ENCODE measurements around the gene STXBP3. TPM values are rescaled to one million over a fixed set of nuclear protein-coding genes. Genes with fewer than 3 reads are reported as not detected.

The STXBP3 gene, protein sequence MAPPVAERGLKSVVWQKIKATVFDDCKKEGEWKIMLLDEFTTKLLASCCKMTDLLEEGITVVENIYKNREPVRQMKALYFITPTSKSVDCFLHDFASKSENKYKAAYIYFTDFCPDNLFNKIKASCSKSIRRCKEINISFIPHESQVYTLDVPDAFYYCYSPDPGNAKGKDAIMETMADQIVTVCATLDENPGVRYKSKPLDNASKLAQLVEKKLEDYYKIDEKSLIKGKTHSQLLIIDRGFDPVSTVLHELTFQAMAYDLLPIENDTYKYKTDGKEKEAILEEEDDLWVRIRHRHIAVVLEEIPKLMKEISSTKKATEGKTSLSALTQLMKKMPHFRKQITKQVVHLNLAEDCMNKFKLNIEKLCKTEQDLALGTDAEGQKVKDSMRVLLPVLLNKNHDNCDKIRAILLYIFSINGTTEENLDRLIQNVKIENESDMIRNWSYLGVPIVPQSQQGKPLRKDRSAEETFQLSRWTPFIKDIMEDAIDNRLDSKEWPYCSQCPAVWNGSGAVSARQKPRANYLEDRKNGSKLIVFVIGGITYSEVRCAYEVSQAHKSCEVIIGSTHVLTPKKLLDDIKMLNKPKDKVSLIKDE
- 12.6 and 16.8 TPM in 2 replicates for polyA plus RNA-seq (2012; rRNA removed)
- polyA plus RNA-seq (2012; cell fraction: cytosol; rRNA removed): 21.6 and 29.9 TPM in 2 replicates
- polyA plus RNA-seq (2012; cell fraction: nucleus; rRNA removed): 5.3 and 14.9 TPM in 2 replicates

GRCh38 chr1:108746382-108747170 is at the start of gene STXBP3:
Gene STXBP3 (plus strand): TSS chr1:108746674. CDS start chr1:108746738, 64 bp downstream.
- peak within 1 kb of the TSS; percentile 88 to 97 for H3K4me3 ChIP-seq (ENCODE audit: low read depth in 2 of 2, low read length in 1 of 2)
- peaks cover 13% of the 10 kb centered on the region for H4K20me1 ChIP-seq (ENCODE audit: insufficient read depth)
- no peaks in the 10 kb centered on the region for H3K9me3 ChIP-seq
- DNase-seq: peak; percentile 97
- peaks cover 4 to 5% of the 10 kb centered on the region in 2 experiments; a peak in 3 of 4 replicates for H3K4me1 ChIP-seq (ENCODE audit: control insufficient read depth in 1 of 2, insufficient read depth in 2 of 2, low read depth in 1 of 2, low read length in 1 of 2)
- no peaks in the 10 kb centered on the region for H3K9me2 ChIP-seq
- no peaks in the 10 kb centered on the region for H3K27me3 ChIP-seq (ENCODE audit: insufficient read depth)
- peaks cover 3 to 16% of the 10 kb centered on the region in 2 experiments for H3K36me3 ChIP-seq (replicated peaks in 1 of 2; ENCODE audit: control insufficient read depth in 1 of 2, insufficient read depth in 2 of 2, low read length in 1 of 2)
- POLR2A ChIA-PET: interaction anchor here (1.0 kb wide), 1 partner anchor 130 kb away, joined by 3 read pairs; the partner anchor contains the start of gene GPSM2
- peak within 1 kb of the TSS; percentile 80 for H2AFZ ChIP-seq (ENCODE audit: low read depth)
- CTCF ChIA-PET: interaction anchor here (0.7 to 3.0 kb wide), 6 partner anchors 11 to 292 kb away, joined by 3 to 23 read pairs (median 3); no protein-coding TSS in a partner anchor
- peak within 1 kb of the TSS; percentile 90 to 97 for H3K27ac ChIP-seq (ENCODE audit: low read depth in 2 of 2, low read length in 1 of 2)
- peak within 1 kb of the TSS; percentile 95 for H3K9ac ChIP-seq
- 2% methylated on average over 22 of the region's 75 CpGs for WGBS (ENCODE audit: low lambda C conversion rate)
- peak within 1 kb of the TSS; percentile 88 for H3K4me2 ChIP-seq
- peaks cover 40% of the 10 kb centered on the region for H3K79me2 ChIP-seq (ENCODE audit: insufficient read depth)
- H3F3A ChIP-seq (replicated peaks; ENCODE audit: insufficient read depth): peaks cover 5% of the 10 kb centered on the region
- TF ChIP-seq FOXJ3 (CRISPR knock-in tag; IDR thresholded peaks at IDR 0.05) (no peak), USF2 (IDR thresholded peaks at IDR 0.05; ENCODE audit: borderline replicate concordance, low read depth, low read length) (no peak), ELF1 (IDR thresholded peaks at IDR 0.05) (no peak), EZH2phosphoT487 (IDR thresholded peaks at IDR 0.05; ENCODE audit: borderline replicate concordance, low read depth) (no peak), SIN3A (IDR thresholded peaks at IDR 0.05; ENCODE audit: borderline replicate concordance, low read depth, low read length) (peak; percentile 24; the same call in 1 of the 2 replicates), TAF1 (IDR thresholded peaks at IDR 0.05; ENCODE audit: borderline replicate concordance, low read depth, low read length) (peak; percentile 96), RFX5 (IDR thresholded peaks at IDR 0.05; ENCODE audit: low read length) (peak; percentile 74; the same call in 1 of the 2 replicates), MXI1 (IDR thresholded peaks at IDR 0.05; ENCODE audit: low read depth, low read length) (peak; percentile 72), RAD21 (IDR thresholded peaks at IDR 0.05; ENCODE audit: low read length) (peak; percentile 55), CHD2 (IDR thresholded peaks at IDR 0.05; ENCODE audit: low read length, partially characterized antibody) (peak; percentile 48), NRF1 (IDR thresholded peaks at IDR 0.05; ENCODE audit: low read depth, low read length) (peak; percentile 66), GATA2 (CRISPR knock-in tag; IDR thresholded peaks at IDR 0.05) (no peak), EP300 (IDR thresholded peaks at IDR 0.05; ENCODE audit: borderline replicate concordance in 1 of 2, low read depth in 1 of 2, low read length in 1 of 2) (peak in 1 of 2 experiments; percentile 11; a peak in 2 of 4 replicates), ZBTB33 (IDR thresholded peaks at IDR 0.05; ENCODE audit: borderline replicate concordance, low read depth) (no peak), FOXM1 (IDR thresholded peaks at IDR 0.05; ENCODE audit: low read depth) (no peak), POLR2AphosphoS5 (IDR thresholded peaks at IDR 0.05; ENCODE audit: low read depth, low read length) (peak; percentile 97), NFIC (IDR thresholded peaks at IDR 0.05; ENCODE audit: borderline replicate concordance) (0 out of 2 replicates have a peak, but pooled peaks have one; percentile 12), USF1 (IDR thresholded peaks at IDR 0.05; ENCODE audit: borderline replicate concordance, low read depth) (no peak), TCF12 (IDR thresholded peaks at IDR 0.05) (no peak), SMC3 (IDR thresholded peaks at IDR 0.05; ENCODE audit: low read depth, low read length) (peak; percentile 73), RCOR1 (IDR thresholded peaks at IDR 0.05; ENCODE audit: low read length) (peak; percentile 39; the same call in 1 of the 2 replicates), FOSL2 (IDR thresholded peaks at IDR 0.05; ENCODE audit: borderline replicate concordance, low read depth) (no peak), MEF2A (IDR thresholded peaks at IDR 0.05; ENCODE audit: borderline replicate concordance, low read depth) (no peak), RXRA (IDR thresholded peaks at IDR 0.05; ENCODE audit: borderline replicate concordance, low read depth) (no peak), GABPA (IDR thresholded peaks at IDR 0.05; ENCODE audit: low read depth) (peak; percentile 23; the same call in 1 of the 2 replicates), JUND (IDR thresholded peaks at IDR 0.05) (no peak)
- TF ChIP-seq, protein P1, sequence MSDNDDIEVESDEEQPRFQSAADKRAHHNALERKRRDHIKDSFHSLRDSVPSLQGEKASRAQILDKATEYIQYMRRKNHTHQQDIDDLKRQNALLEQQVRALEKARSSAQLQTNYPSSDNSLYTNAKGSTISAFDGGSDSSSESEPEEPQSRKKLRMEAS (IDR thresholded peaks at IDR 0.05; ENCODE audit: low read depth): peak; percentile 80
